Keratinocyte (primary cell): ENCODE measurements around the gene POLR1G. TPM values are rescaled to one million over a fixed set of nuclear protein-coding genes. Genes with fewer than 3 reads are reported as not detected.

Experiments used
- DNase-seq: peaks from one replicate; pipeline ENCODE4 v3.0.0-alpha.2; 2011; ENCODE audit warnings: low read depth, missing footprints, low spot score
- FAIRE-seq: peaks from 2 replicates; lab custom pipeline; 2011; peaks lifted over from hg19 to GRCh38; lab: Jason Lieb, UNC
- H2AFZ ChIP-seq: 2 replicates; pipeline ENCODE4 v1.6.0; 2012; ENCODE audit warnings: low read length, control low read depth, inconsistent platforms; ENCODE audit not compliant: control insufficient read depth
- H3K27ac ChIP-seq: 2 replicates; pipeline ENCODE4 v1.5.1; 2011; ENCODE audit warnings: low read length; ENCODE audit not compliant: control insufficient read depth, insufficient read depth
- H3K27me3 ChIP-seq: 3 replicates; pipeline ENCODE4 v1.6.0; 2011; ENCODE audit warnings: low read length; ENCODE audit not compliant: control insufficient read depth, insufficient read depth; ENCODE audit errors: extremely low read depth
- H3K36me3 ChIP-seq, 2 experiments: 2 replicates in 1 of 2; 3 replicates in 1 of 2; pipeline ENCODE4 v1.5.1; 2011; ENCODE audit warnings: low read length in 2 of 2, mild to moderate bottlenecking in 1 of 2; ENCODE audit not compliant: control insufficient read depth in 2 of 2, insufficient read depth in 2 of 2; ENCODE audit errors: extremely low read depth in 1 of 2
- H3K4me1 ChIP-seq: 3 replicates; pipeline ENCODE4 v1.5.1; 2011; ENCODE audit warnings: low read length; ENCODE audit not compliant: control insufficient read depth, insufficient read depth; ENCODE audit errors: extremely low read depth
- H3K4me2 ChIP-seq: 3 replicates; pipeline ENCODE4 v1.6.0; 2011; ENCODE audit warnings: low read depth, low read length; ENCODE audit not compliant: control insufficient read depth, insufficient read depth; ENCODE audit errors: extremely low read depth
- H3K4me3 ChIP-seq, 3 experiments: fragments of 200-600 bp in 1 of 3; sonication (generic) in 1 of 3; 2 replicates in 2 of 3; 3 replicates in 1 of 3; pipeline ENCODE4 v1.5.1; 2011 to 2016; ENCODE audit warnings: low read length in 3 of 3, mild to moderate bottlenecking in 3 of 3, control low read depth in 2 of 3, inconsistent platforms in 1 of 3, low read depth in 1 of 3, mixed read lengths in 1 of 3, mixed run types in 1 of 3, moderate library complexity in 1 of 3; ENCODE audit not compliant: control insufficient read depth in 2 of 3, insufficient read depth in 2 of 3; ENCODE audit errors: extremely low read depth in 1 of 3
- H3K79me2 ChIP-seq: 2 replicates; pipeline ENCODE4 v1.6.0; 2012; ENCODE audit warnings: low read length; ENCODE audit not compliant: control insufficient read depth, insufficient read depth
- H3K9ac ChIP-seq: 3 replicates; pipeline ENCODE4 v1.6.0; 2011; ENCODE audit warnings: low read length; ENCODE audit not compliant: control insufficient read depth, insufficient read depth; ENCODE audit errors: extremely low read depth
- H3K9me1 ChIP-seq: 3 replicates; pipeline ENCODE4 v1.6.0; 2011; ENCODE audit warnings: low read length; ENCODE audit not compliant: control insufficient read depth, insufficient read depth; ENCODE audit errors: extremely low read depth
- H3K9me3 ChIP-seq: 2 replicates; pipeline ENCODE4 v1.5.1; 2012; ENCODE audit warnings: low read depth, low read length; ENCODE audit not compliant: control insufficient read depth
- H4K20me1 ChIP-seq: 3 replicates; pipeline ENCODE4 v1.6.0; 2011; ENCODE audit warnings: low read length; ENCODE audit not compliant: control insufficient read depth, insufficient read depth; ENCODE audit errors: extremely low read depth
- EZH2 ChIP-seq: IDR thresholded peaks from one replicate; pipeline ENCODE4 v1.6.1; 2012; ENCODE audit warnings: inconsistent platforms, mild to moderate bottlenecking, low read length, moderate library complexity
- dilution Hi-C: fragments of 300-500 bp; cut with MboI; formaldehyde crosslinking; loops from one replicate; pipeline ENCODE4 v1.7.0; 2020; ENCODE audit warnings: low sequenced_read_pairs; ENCODE audit not compliant: extremely low pct_ligation_motif_present
- polyA plus RNA-seq, 5 experiments: library from polyadenylated mRNA; depleted of rRNA in 3 of 5; stranded (reverse) in 3 of 5; stranded (forward) in 1 of 5; unstranded in 1 of 5; fragments of >200 nt; gene quantifications; 1 replicate in 1 of 5; 2 replicates in 3 of 5; 3 replicates in 1 of 5; pipeline versions ENCODE4 v1.2.1 to v1.2.3, GENCODE V29; 2011 to 2012; ENCODE audit warnings: missing spikeins in 2 of 5, low read depth in 1 of 5, low replicate concordance in 1 of 5
- TF ChIP-seq, protein P1 (sequence below), 3 experiments: IDR thresholded peaks in 1 of 3; conservative IDR thresholded peaks in 1 of 3; optimal IDR thresholded peaks in 1 of 3; 2 replicates in 2 of 3; 3 replicates in 1 of 3; pipeline versions ENCODE3 to v1.5.1; 2011; ENCODE audit warnings: low read length in 3 of 3, mild to moderate bottlenecking in 3 of 3, moderate library complexity in 2 of 3, control low read depth in 1 of 3, inconsistent platforms in 1 of 3; ENCODE audit not compliant: insufficient read depth in 2 of 3; ENCODE audit errors: extremely low read depth in 1 of 3

Gene POLR1G
- polyA plus RNA-seq, 1 donor (not counting 4 experiments of a cell fraction or from before 2014, with no cell fraction given) = 9.8 TPM

DNA sequence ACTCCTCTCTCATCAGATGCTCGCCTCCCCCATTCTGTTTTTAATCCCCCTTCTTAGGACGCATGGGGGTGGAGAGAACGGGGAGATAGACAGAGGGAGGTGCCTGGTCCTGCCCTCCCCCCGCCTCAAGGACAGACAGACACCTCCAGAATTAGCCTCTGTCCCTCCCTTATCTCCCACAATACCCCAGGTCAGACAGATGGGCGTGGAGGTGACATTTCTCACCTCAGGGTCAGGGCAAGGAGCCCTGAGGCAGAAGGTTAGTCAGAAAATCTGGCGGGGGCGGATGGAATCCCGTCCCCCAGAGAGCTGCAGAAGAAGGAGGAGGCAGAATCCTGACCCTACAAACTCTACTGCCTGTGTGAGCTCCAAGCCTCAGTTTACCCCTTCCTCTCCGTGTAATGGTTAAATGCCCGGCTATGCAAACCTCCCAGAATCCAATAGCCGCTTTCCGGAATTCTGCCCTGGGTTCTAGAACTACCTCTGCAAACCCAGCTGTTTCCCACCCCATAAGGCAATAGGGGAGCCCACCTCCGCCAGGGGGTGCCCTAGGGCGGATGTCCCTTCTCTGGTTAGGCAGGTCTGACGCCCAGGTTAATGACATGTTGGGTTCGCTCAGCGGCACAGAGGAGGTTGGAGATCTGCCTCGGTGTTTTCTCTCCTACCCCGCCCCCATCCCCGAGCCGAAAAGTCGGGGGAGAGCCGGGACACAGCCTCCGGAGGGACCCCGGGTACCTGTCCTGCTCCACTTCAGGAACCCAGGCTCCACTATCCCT is 2.5 kb upstream of the POLR1G start:
- DNase-seq (peak; percentile 75), FAIRE-seq (peak; percentile 58)
- Histone ChIP-seq H3K27ac (peak overlapping the region; percentile 97), H3K9ac (peak overlapping the region; percentile 97), H3K4me3 (peak overlapping the region; percentile 96 to 98 (median 97)), H4K20me1 (no peaks in the 10 kb centered on the region), H3K9me1 (no peaks in the 10 kb centered on the region), H3K4me2 (peak overlapping the region; percentile 99), H3K4me1 (peaks cover 35% of the 10 kb centered on the region), H3K79me2 (peaks cover 66% of the 10 kb centered on the region), H3K27me3 (no peaks in the 10 kb centered on the region), H3K36me3 (peaks cover 3 to 26% of the 10 kb centered on the region in 2 experiments), H3K9me3 (no peaks in the 10 kb centered on the region), H2AFZ (no peak overlapping the region)
- dilution Hi-C loops = no loop called here
- TF ChIP-seq EZH2 = no peak
- TF ChIP-seq, protein P1, sequence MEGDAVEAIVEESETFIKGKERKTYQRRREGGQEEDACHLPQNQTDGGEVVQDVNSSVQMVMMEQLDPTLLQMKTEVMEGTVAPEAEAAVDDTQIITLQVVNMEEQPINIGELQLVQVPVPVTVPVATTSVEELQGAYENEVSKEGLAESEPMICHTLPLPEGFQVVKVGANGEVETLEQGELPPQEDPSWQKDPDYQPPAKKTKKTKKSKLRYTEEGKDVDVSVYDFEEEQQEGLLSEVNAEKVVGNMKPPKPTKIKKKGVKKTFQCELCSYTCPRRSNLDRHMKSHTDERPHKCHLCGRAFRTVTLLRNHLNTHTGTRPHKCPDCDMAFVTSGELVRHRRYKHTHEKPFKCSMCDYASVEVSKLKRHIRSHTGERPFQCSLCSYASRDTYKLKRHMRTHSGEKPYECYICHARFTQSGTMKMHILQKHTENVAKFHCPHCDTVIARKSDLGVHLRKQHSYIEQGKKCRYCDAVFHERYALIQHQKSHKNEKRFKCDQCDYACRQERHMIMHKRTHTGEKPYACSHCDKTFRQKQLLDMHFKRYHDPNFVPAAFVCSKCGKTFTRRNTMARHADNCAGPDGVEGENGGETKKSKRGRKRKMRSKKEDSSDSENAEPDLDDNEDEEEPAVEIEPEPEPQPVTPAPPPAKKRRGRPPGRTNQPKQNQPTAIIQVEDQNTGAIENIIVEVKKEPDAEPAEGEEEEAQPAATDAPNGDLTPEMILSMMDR (optimal IDR thresholded peaks at IDR 0.05 in 1 of 3, IDR thresholded peaks at IDR 0.05 in 1 of 3, conservative IDR thresholded peaks at IDR 0.05 in 1 of 3; ENCODE audit: extremely low read depth in 1 of 3, insufficient read depth in 2 of 3, low read length in 3 of 3) = peak; percentile 71 to 76 (median 72)

GRCh38 chr19:45404557-45405434 is 1.6 kb upstream of the POLR1G start, which contains the start of gene PPP1R13L:
TSS of gene PPP1R13L (minus strand) at chr19:45405069. CDS start at chr19:45398318, 6,751 bp downstream.
- peak within 1 kb of the TSS; percentile 97 for H3K9ac ChIP-seq
- no peaks in the 10 kb centered on the region for H3K9me1 ChIP-seq
- H3K4me1 ChIP-seq = peaks cover 35% of the 10 kb centered on the region
- H4K20me1 ChIP-seq = no peaks in the 10 kb centered on the region
- peaks cover 3 to 19% of the 10 kb centered on the region in 2 experiments for H3K36me3 ChIP-seq
- peak within 1 kb of the TSS; percentile 65 for H2AFZ ChIP-seq
- FAIRE-seq (peak; percentile 63), DNase-seq (peak; percentile 94)
- H3K27me3 ChIP-seq = no peaks in the 10 kb centered on the region
- peak within 1 kb of the TSS; percentile 96 to 98 (median 97) for H3K4me3 ChIP-seq
- dilution Hi-C loops = no loop called here
- peak within 1 kb of the TSS; percentile 99 for H3K4me2 ChIP-seq
- H3K9me3 ChIP-seq = no peaks in the 10 kb centered on the region
- peak within 1 kb of the TSS; percentile 97 for H3K27ac ChIP-seq
- no peak for TF ChIP-seq EZH2
- TF ChIP-seq, protein P1 (optimal IDR thresholded peaks at IDR 0.05 in 1 of 3, IDR thresholded peaks at IDR 0.05 in 1 of 3, conservative IDR thresholded peaks at IDR 0.05 in 1 of 3; ENCODE audit: extremely low read depth in 1 of 3, insufficient read depth in 2 of 3, low read length in 3 of 3) = no peak
- peaks cover 57% of the 10 kb centered on the region for H3K79me2 ChIP-seq
